WTC11 (cell line): ENCODE results near the gene FGF14. TPM values are rescaled to one million over a fixed set of nuclear protein-coding genes. Genes with fewer than 3 reads are reported as not detected.

Source experiments
- ATAC-seq: fragments of 200-7000 bp; cut with Tn5 transposase; 2 replicates; pipeline ENCODE4 v1.10.0; 2021; ENCODE audit warnings: mild to moderate bottlenecking, moderate library complexity
- CTCF ChIA-PET: fragments of 300-600 bp; sonication (Branson Sonifier 250); formaldehyde crosslinking; loops from one replicate; lab custom pipeline; 2021; ENCODE audit warnings: antibody characterized with exemption; lab: Charles Lee
- POLR2A ChIA-PET: fragments of 350-600 bp; sonication (Branson Sonifier 250); formaldehyde crosslinking; loops from one replicate; lab custom pipeline; 2021; ENCODE audit warnings: antibody characterized with exemption; lab: Charles Lee
- DNase-seq: peaks from one replicate; pipeline ENCODE4 v3.0.0; 2021; ENCODE audit warnings: low spot score
- H3K27ac Mint-ChIP-seq: 2 replicates; pipeline ENCODE4 v1.8.0; 2021; ENCODE audit warnings: mixed read lengths
- H3K27me3 Mint-ChIP-seq: 2 replicates; pipeline ENCODE4 v1.8.0; 2021; ENCODE audit warnings: low read depth, mild to moderate bottlenecking, moderate library complexity, mixed read lengths
- H3K36me3 Mint-ChIP-seq: 2 replicates; pipeline ENCODE4 v1.8.0; 2021; ENCODE audit warnings: mixed read lengths
- H3K4me1 Mint-ChIP-seq: 2 replicates; pipeline ENCODE4 v1.8.0; 2022; ENCODE audit warnings: mixed read lengths
- H3K4me3 Mint-ChIP-seq: 2 replicates; pipeline ENCODE4 v1.8.0; 2021; ENCODE audit warnings: mild to moderate bottlenecking, moderate library complexity, mixed read lengths
- H3K9me3 Mint-ChIP-seq: 2 replicates; pipeline ENCODE4 v1.8.0; 2021; ENCODE audit warnings: mixed read lengths
- GABPB1 ChIP-seq: sonication (generic); formaldehyde crosslinking; IDR thresholded peaks from 2 replicates; pipeline ENCODE4 v1.8.1; 2023; ENCODE audit warnings: mild to moderate bottlenecking, missing genetic modification reagents
- IRF2 ChIP-seq: sonication (generic); formaldehyde crosslinking; IDR thresholded peaks from 2 replicates; pipeline ENCODE4 v1.8.0; 2022; ENCODE audit warnings: low read depth, missing genetic modification reagents, borderline replicate concordance
- KAT7 ChIP-seq: sonication (generic); formaldehyde crosslinking; IDR thresholded peaks from 2 replicates; pipeline ENCODE4 v1.8.1; 2023; ENCODE audit warnings: missing genetic modification reagents, mild to moderate bottlenecking, borderline replicate concordance
- MYBL2 ChIP-seq: sonication (generic); formaldehyde crosslinking; IDR thresholded peaks from 2 replicates; pipeline ENCODE4 v1.8.1; 2023; ENCODE audit warnings: mild to moderate bottlenecking, moderate library complexity, missing genetic modification reagents
- NFYB ChIP-seq: sonication (generic); formaldehyde crosslinking; conservative IDR thresholded peaks from 2 replicates; pipeline ENCODE4 v1.8.0; 2022; ENCODE audit warnings: low read depth, missing genetic modification reagents
- OVOL2 ChIP-seq: fragments of 250-450 bp; sonication (Bioruptor Pico); IDR thresholded peaks from 2 replicates; pipeline ENCODE4 v1.9.0; 2021; ENCODE audit warnings: mild to moderate bottlenecking, borderline replicate concordance
- PREB ChIP-seq: sonication (generic); formaldehyde crosslinking; IDR thresholded peaks from 2 replicates; pipeline ENCODE4 v1.8.1; 2022; ENCODE audit warnings: mild to moderate bottlenecking, missing genetic modification reagents, moderate library complexity, borderline replicate concordance
- RELA ChIP-seq: sonication (generic); formaldehyde crosslinking; IDR thresholded peaks from 2 replicates; pipeline ENCODE4 v1.8.1; 2022; ENCODE audit warnings: missing genetic modification reagents, mild to moderate bottlenecking, borderline replicate concordance
- TCF7 ChIP-seq: sonication (generic); formaldehyde crosslinking; IDR thresholded peaks from 2 replicates; pipeline ENCODE4 v1.8.0; 2022; ENCODE audit warnings: mild to moderate bottlenecking, low read depth, missing genetic modification reagents, moderate library complexity
- TEAD1 ChIP-seq: sonication (generic); formaldehyde crosslinking; IDR thresholded peaks from 2 replicates; pipeline ENCODE4 v1.8.0; 2022; ENCODE audit warnings: mild to moderate bottlenecking, missing genetic modification reagents
- TEAD4 ChIP-seq: sonication (generic); formaldehyde crosslinking; IDR thresholded peaks from 2 replicates; pipeline ENCODE4 v1.8.0; 2022; ENCODE audit warnings: mild to moderate bottlenecking, missing genetic modification reagents
- TP53 ChIP-seq: sonication (generic); formaldehyde crosslinking; IDR thresholded peaks from 2 replicates; pipeline ENCODE4 v1.8.1; 2023; ENCODE audit warnings: mild to moderate bottlenecking, missing genetic modification reagents
- ZNF121 ChIP-seq: sonication (generic); formaldehyde crosslinking; IDR thresholded peaks from 2 replicates; pipeline ENCODE4 v1.8.0; 2023; ENCODE audit warnings: missing genetic modification reagents
- ZNF138 ChIP-seq: sonication (generic); formaldehyde crosslinking; conservative IDR thresholded peaks from 2 replicates; pipeline ENCODE4 v1.8.1; 2022; ENCODE audit warnings: mild to moderate bottlenecking, moderate library complexity, missing genetic modification reagents
- ZNF317 ChIP-seq: sonication (generic); formaldehyde crosslinking; IDR thresholded peaks from 2 replicates; pipeline ENCODE4 v1.8.1; 2023; ENCODE audit warnings: low read depth, mild to moderate bottlenecking, moderate library complexity, missing genetic modification reagents, borderline replicate concordance
- ZNF416 ChIP-seq: fragments of 250-450 bp; sonication (Bioruptor Pico); IDR thresholded peaks from 2 replicates; pipeline ENCODE4 v1.9.0; 2021; ENCODE audit warnings: mild to moderate bottlenecking, inconsistent platforms
- ZNF512 ChIP-seq: sonication (generic); formaldehyde crosslinking; IDR thresholded peaks from 2 replicates; pipeline ENCODE4 v1.8.1; 2022; ENCODE audit warnings: missing genetic modification reagents, borderline replicate concordance
- ZNF532 ChIP-seq: fragments of 250-450 bp; sonication (Bioruptor Pico); IDR thresholded peaks from 2 replicates; pipeline ENCODE4 v1.9.0; 2021; ENCODE audit warnings: mild to moderate bottlenecking, borderline replicate concordance
- ZNF671 ChIP-seq: fragments of 250-450 bp; sonication (Bioruptor Pico); IDR thresholded peaks from 2 replicates; pipeline ENCODE4 v1.8.0; 2021; ENCODE audit warnings: mild to moderate bottlenecking
- ZSCAN18 ChIP-seq: fragments of 250-450 bp; sonication (Bioruptor Pico); IDR thresholded peaks from 2 replicates; pipeline ENCODE4 v2.1.2; 2022; ENCODE audit warnings: mild to moderate bottlenecking, moderate library complexity
- total RNA-seq: library from RNA; stranded (reverse); gene quantifications from 3 replicates; pipeline ENCODE4 v1.2.3, GENCODE V29; 2021

FGF14 gene
- total RNA-seq, 1 experiment from 2014 or later, result 0.28 TPM

- H3K4me3 Mint-ChIP-seq, result no peak overlapping the region
- ChIA-PET CTCF (no interaction called here), POLR2A (no interaction called here)
- no peaks in the 10 kb centered on the region for H3K4me1 Mint-ChIP-seq
- H3K36me3 Mint-ChIP-seq, result no peaks in the 10 kb centered on the region
- no peaks in the 10 kb centered on the region for H3K27me3 Mint-ChIP-seq
- H3K27ac Mint-ChIP-seq, result no peak overlapping the region
- peaks cover 9% of the 10 kb centered on the region; the same call in 1 of the 2 replicates for H3K9me3 Mint-ChIP-seq
- TF ChIP-seq TP53 (CRISPR knock-in tag), result no peak
- TF ChIP-seq ZNF512 (CRISPR knock-in tag), result no peak
- TF ChIP-seq TEAD4 (CRISPR knock-in tag), result no peak
- no peak for ATAC-seq
- DNase-seq, result no peak
These were observed 590.5 kb downstream of the FGF14 start for GRCh38 chr13:101811284-101811839.

GRCh38 chr13:101799196-101799595 is 602.7 kb downstream of the FGF14 start:
- H3K4me1 Mint-ChIP-seq, result peaks cover 22% of the 10 kb centered on the region
- DNase-seq (peak; percentile 8), ATAC-seq (peak; percentile 91)
- H3K36me3 Mint-ChIP-seq, result no peaks in the 10 kb centered on the region
- TF ChIP-seq GABPB1 (CRISPR knock-in tag), result no peak
- no peak for TF ChIP-seq MYBL2
- TF ChIP-seq ZNF317 (CRISPR knock-in tag), result no peak
- TF ChIP-seq TEAD1 (CRISPR knock-in tag), result no peak
- TF ChIP-seq ZNF138 (CRISPR knock-in tag), result no peak
- ChIA-PET POLR2A (no interaction called here), CTCF (no interaction called here)
- no peak overlapping the region for H3K4me3 Mint-ChIP-seq
- no peaks in the 10 kb centered on the region for H3K27me3 Mint-ChIP-seq
- peak overlapping the region; percentile 72 for H3K27ac Mint-ChIP-seq
- no peaks in the 10 kb centered on the region for H3K9me3 Mint-ChIP-seq

GRCh38 chr13:101798437-101798836 is 603.4 kb downstream of the FGF14 start:
- no peaks in the 10 kb centered on the region for H3K9me3 Mint-ChIP-seq
- TF ChIP-seq ZNF121 (CRISPR knock-in tag) (no peak), RELA (CRISPR knock-in tag) (no peak), GABPB1 (CRISPR knock-in tag) (no peak), ZNF416 (CRISPR knock-in tag) (no peak), PREB (CRISPR knock-in tag) (no peak), IRF2 (CRISPR knock-in tag) (no peak), TCF7 (CRISPR knock-in tag) (no peak), OVOL2 (CRISPR knock-in tag) (no peak), ZNF512 (CRISPR knock-in tag) (no peak), ZNF671 (no peak)
- peaks cover 22% of the 10 kb centered on the region for H3K4me1 Mint-ChIP-seq
- DNase-seq (no peak), ATAC-seq (no peak)
- no peak overlapping the region for H3K4me3 Mint-ChIP-seq
- no peaks in the 10 kb centered on the region for H3K27me3 Mint-ChIP-seq
- no peaks in the 10 kb centered on the region for H3K36me3 Mint-ChIP-seq
- ChIA-PET POLR2A (no interaction called here), CTCF (no interaction called here)
- no peak overlapping the region; the same call in 1 of the 2 replicates for H3K27ac Mint-ChIP-seq

- POLR2A ChIA-PET, result no interaction called here
- H3K27ac Mint-ChIP-seq, result no peak overlapping the region
- no peaks in the 10 kb centered on the region for H3K9me3 Mint-ChIP-seq
- no peaks in the 10 kb centered on the region for H3K36me3 Mint-ChIP-seq
- no peaks in the 10 kb centered on the region for H3K27me3 Mint-ChIP-seq
- CTCF ChIA-PET, result interaction anchor here (1.5 kb wide), 1 partner anchor 10 kb away, joined by 4 read pairs; no protein-coding TSS in a partner anchor
- no peak for DNase-seq
- ATAC-seq, result no peak
- H3K4me3 Mint-ChIP-seq, result no peak overlapping the region
- H3K4me1 Mint-ChIP-seq, result peaks cover 22% of the 10 kb centered on the region
- no peak for TF ChIP-seq NFYB
- no peak for TF ChIP-seq ZNF532 (CRISPR knock-in tag)
- TF ChIP-seq KAT7, result no peak
- no peak for TF ChIP-seq ZNF317 (CRISPR knock-in tag)
- no peak for TF ChIP-seq ZSCAN18 (CRISPR knock-in tag)
These were observed 606.4 kb downstream of the FGF14 start for GRCh38 chr13:101795460-101795859.
